Measurements from ENCODE around the gene CBX7.

CBX7 gene

GRCh38 chr22:39176714-39177455, 24.4 kb upstream of the CBX7 start:
- WGBS (ENCODE audit: extremely low coverage, insufficient coverage, low lambda C conversion rate): no CpG with 5 or more reads among the region's 14 CpGs
- no peaks in the 10 kb centered on the region for H3K27me3 ChIP-seq (ENCODE audit: insufficient read depth, low read length, poor library complexity)
- no peak overlapping the region for H3K4me2 ChIP-seq (ENCODE audit: low read length)
- H3K9ac ChIP-seq (ENCODE audit: low read length): peak overlapping the region; percentile 34
- DNase-seq: no peak
- H3K79me1 ChIP-seq (ENCODE audit: low read length): no peaks in the 10 kb centered on the region
- H2BK120ac ChIP-seq (ENCODE audit: low read depth, low read length): peak overlapping the region; percentile 10
- H4K5ac ChIP-seq (ENCODE audit: low read length): no peak overlapping the region
- H2AK5ac ChIP-seq (ENCODE audit: low read length): peak overlapping the region; percentile 66
- H2BK5ac ChIP-seq (ENCODE audit: low read length): peak overlapping the region; percentile 61
- no peak overlapping the region for H2BK15ac ChIP-seq (replicated peaks; ENCODE audit: low read depth)
- H3K36me3 ChIP-seq (ENCODE audit: control insufficient read depth, insufficient read depth, low read length): no peaks in the 10 kb centered on the region
- peak overlapping the region; percentile 75 for H3K23ac ChIP-seq (ENCODE audit: low read length)
- H3K4me1 ChIP-seq (ENCODE audit: control insufficient read depth, low read depth, low read length): peaks cover 17% of the 10 kb centered on the region
- H4K8ac ChIP-seq (ENCODE audit: low read depth, low read length): no peak overlapping the region
- peak overlapping the region; percentile 72 for H3K4ac ChIP-seq (ENCODE audit: low read depth, low read length)
- no peaks in the 10 kb centered on the region for H3K79me2 ChIP-seq (ENCODE audit: control insufficient read depth, insufficient read depth, low read length)
- H3K4me3 ChIP-seq (ENCODE audit: low read length): no peak overlapping the region
- peak overlapping the region; percentile 82 for H3K56ac ChIP-seq (ENCODE audit: low read length)
- H3K27ac ChIP-seq (ENCODE audit: low read depth, low read length): no peak overlapping the region
- peak overlapping the region; percentile 46 for H3K18ac ChIP-seq (ENCODE audit: low read length)

- Histone ChIP-seq H3K18ac (ENCODE audit: low read length) (peak overlapping the region; percentile 46), H4K5ac (ENCODE audit: low read length) (no peak overlapping the region), H3K36me3 (ENCODE audit: control insufficient read depth, insufficient read depth, low read length) (no peaks in the 10 kb centered on the region), H3K27me3 (ENCODE audit: insufficient read depth, low read length, poor library complexity) (no peaks in the 10 kb centered on the region), H3K4me1 (ENCODE audit: control insufficient read depth, low read depth, low read length) (peaks cover 17% of the 10 kb centered on the region), H3K9ac (ENCODE audit: low read length) (peak overlapping the region; percentile 34), H3K23ac (ENCODE audit: low read length) (no peak overlapping the region), H4K8ac (ENCODE audit: low read depth, low read length) (no peak overlapping the region), H3K79me2 (ENCODE audit: control insufficient read depth, insufficient read depth, low read length) (no peaks in the 10 kb centered on the region), H3K79me1 (ENCODE audit: low read length) (no peaks in the 10 kb centered on the region), H2BK5ac (ENCODE audit: low read length) (peak overlapping the region; percentile 93), H3K4me2 (ENCODE audit: low read length) (no peak overlapping the region), H3K4ac (ENCODE audit: low read depth, low read length) (peak overlapping the region; percentile 85), H2AK5ac (ENCODE audit: low read length) (peak overlapping the region; percentile 31), H2BK15ac (replicated peaks; ENCODE audit: low read depth) (no peak overlapping the region), H3K56ac (ENCODE audit: low read length) (peak overlapping the region; percentile 82), H3K4me3 (ENCODE audit: low read length) (no peak overlapping the region), H3K27ac (ENCODE audit: low read depth, low read length) (peak overlapping the region; percentile 15), H2BK120ac (ENCODE audit: low read depth, low read length) (peak overlapping the region; percentile 18)
- DNase-seq: peak; percentile 90
- WGBS (ENCODE audit: extremely low coverage, insufficient coverage, low lambda C conversion rate): no CpG with 5 or more reads among the region's 23 CpGs
Measured at GRCh38 chr22:39176143-39176713, 23.7 kb upstream of the CBX7 start.

DNA sequence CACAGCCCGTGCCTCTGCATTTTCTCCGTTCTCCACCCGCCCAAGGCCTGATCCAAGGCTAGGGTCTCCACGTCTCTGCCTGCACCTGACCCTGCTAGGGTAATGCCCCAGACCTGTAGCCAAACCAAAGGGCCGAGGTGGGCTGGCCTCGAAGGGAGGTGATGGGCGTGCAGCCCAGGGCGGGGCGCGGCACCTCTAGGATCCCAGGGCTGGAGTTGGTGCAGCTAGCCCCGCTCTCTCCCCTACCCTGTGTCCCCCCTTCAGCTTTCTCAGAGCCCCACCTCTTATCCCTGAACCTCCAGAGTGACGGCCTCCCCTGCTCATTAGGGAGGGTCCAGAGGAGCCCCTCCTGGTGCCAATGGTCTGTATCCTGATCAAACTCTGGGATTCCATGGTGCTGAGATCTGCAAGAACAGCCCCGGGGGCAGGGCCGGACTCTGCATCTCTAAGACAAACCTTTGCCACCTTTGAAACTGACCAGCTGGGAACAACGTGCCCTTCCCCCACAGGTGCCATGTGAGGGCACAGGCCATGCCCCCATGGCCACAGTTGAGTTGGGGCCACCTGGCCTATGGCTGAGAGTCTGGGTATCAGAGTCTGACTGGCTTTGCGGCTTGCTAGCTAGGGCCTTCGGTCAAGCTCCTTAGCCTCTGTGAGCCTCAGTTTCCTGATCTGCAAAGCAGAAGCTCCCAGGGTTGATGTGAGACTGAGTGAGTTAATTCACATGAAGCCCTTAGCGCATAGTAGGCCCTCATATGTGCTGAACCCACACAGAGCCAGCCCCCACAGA, 23.1 kb upstream of the CBX7 start:
- Histone ChIP-seq H3K27me3 (ENCODE audit: insufficient read depth, low read length, poor library complexity) (no peaks in the 10 kb centered on the region), H3K79me1 (ENCODE audit: low read length) (no peaks in the 10 kb centered on the region), H3K23ac (ENCODE audit: low read length) (peak overlapping the region; percentile 92), H3K36me3 (ENCODE audit: control insufficient read depth, insufficient read depth, low read length) (no peaks in the 10 kb centered on the region), H2BK120ac (ENCODE audit: low read depth, low read length) (peak overlapping the region; percentile 18), H3K27ac (ENCODE audit: low read depth, low read length) (peak overlapping the region; percentile 54), H4K8ac (ENCODE audit: low read depth, low read length) (no peak overlapping the region), H3K4me1 (ENCODE audit: control insufficient read depth, low read depth, low read length) (peaks cover 17% of the 10 kb centered on the region), H2BK5ac (ENCODE audit: low read length) (peak overlapping the region; percentile 93), H2AK5ac (ENCODE audit: low read length) (peak overlapping the region; percentile 99), H3K4me3 (ENCODE audit: low read length) (no peak overlapping the region), H3K9ac (ENCODE audit: low read length) (peak overlapping the region; percentile 16), H2BK15ac (replicated peaks; ENCODE audit: low read depth) (no peak overlapping the region), H4K5ac (ENCODE audit: low read length) (no peak overlapping the region), H3K18ac (ENCODE audit: low read length) (peak overlapping the region; percentile 54), H3K4me2 (ENCODE audit: low read length) (no peak overlapping the region), H3K56ac (ENCODE audit: low read length) (peak overlapping the region; percentile 82), H3K4ac (ENCODE audit: low read depth, low read length) (peak overlapping the region; percentile 85), H3K79me2 (ENCODE audit: control insufficient read depth, insufficient read depth, low read length) (no peaks in the 10 kb centered on the region)
- WGBS (ENCODE audit: extremely low coverage, insufficient coverage, low lambda C conversion rate): no CpG with 5 or more reads among the region's 18 CpGs
- peak; percentile 77 for DNase-seq

- DNase-seq: peak; percentile 100
- no peaks in the 10 kb centered on the region for H3K36me3 ChIP-seq (ENCODE audit: control insufficient read depth, insufficient read depth, low read length)
- WGBS (ENCODE audit: extremely low coverage, insufficient coverage, low lambda C conversion rate): no CpG with 5 or more reads among the region's 22 CpGs
- no peaks in the 10 kb centered on the region for H3K79me2 ChIP-seq (ENCODE audit: control insufficient read depth, insufficient read depth, low read length)
- no peak overlapping the region for H3K4me3 ChIP-seq (ENCODE audit: low read length)
- peak overlapping the region; percentile 93 for H2BK5ac ChIP-seq (ENCODE audit: low read length)
- H3K4me1 ChIP-seq (ENCODE audit: control insufficient read depth, low read depth, low read length): peaks cover 16% of the 10 kb centered on the region
- no peak overlapping the region for H3K23ac ChIP-seq (ENCODE audit: low read length)
- H3K9ac ChIP-seq (ENCODE audit: low read length): peak overlapping the region; percentile 56
- peak overlapping the region; percentile 71 for H3K18ac ChIP-seq (ENCODE audit: low read length)
- peak overlapping the region; percentile 65 for H3K27ac ChIP-seq (ENCODE audit: low read depth, low read length)
- H3K27me3 ChIP-seq (ENCODE audit: insufficient read depth, low read length, poor library complexity): no peaks in the 10 kb centered on the region
- H3K4ac ChIP-seq (ENCODE audit: low read depth, low read length): peak overlapping the region; percentile 58
- peak overlapping the region; percentile 61 for H2BK120ac ChIP-seq (ENCODE audit: low read depth, low read length)
- H3K4me2 ChIP-seq (ENCODE audit: low read length): no peak overlapping the region
- H4K8ac ChIP-seq (ENCODE audit: low read depth, low read length): no peak overlapping the region
- H4K5ac ChIP-seq (ENCODE audit: low read length): no peak overlapping the region
- H3K79me1 ChIP-seq (ENCODE audit: low read length): no peaks in the 10 kb centered on the region
- no peak overlapping the region for H2BK15ac ChIP-seq (replicated peaks; ENCODE audit: low read depth)
- H3K56ac ChIP-seq (ENCODE audit: low read length): peak overlapping the region; percentile 82
- H2AK5ac ChIP-seq (ENCODE audit: low read length): peak overlapping the region; percentile 99
Measured at GRCh38 chr22:39174498-39175352, 22.2 kb upstream of the CBX7 start.

DNA sequence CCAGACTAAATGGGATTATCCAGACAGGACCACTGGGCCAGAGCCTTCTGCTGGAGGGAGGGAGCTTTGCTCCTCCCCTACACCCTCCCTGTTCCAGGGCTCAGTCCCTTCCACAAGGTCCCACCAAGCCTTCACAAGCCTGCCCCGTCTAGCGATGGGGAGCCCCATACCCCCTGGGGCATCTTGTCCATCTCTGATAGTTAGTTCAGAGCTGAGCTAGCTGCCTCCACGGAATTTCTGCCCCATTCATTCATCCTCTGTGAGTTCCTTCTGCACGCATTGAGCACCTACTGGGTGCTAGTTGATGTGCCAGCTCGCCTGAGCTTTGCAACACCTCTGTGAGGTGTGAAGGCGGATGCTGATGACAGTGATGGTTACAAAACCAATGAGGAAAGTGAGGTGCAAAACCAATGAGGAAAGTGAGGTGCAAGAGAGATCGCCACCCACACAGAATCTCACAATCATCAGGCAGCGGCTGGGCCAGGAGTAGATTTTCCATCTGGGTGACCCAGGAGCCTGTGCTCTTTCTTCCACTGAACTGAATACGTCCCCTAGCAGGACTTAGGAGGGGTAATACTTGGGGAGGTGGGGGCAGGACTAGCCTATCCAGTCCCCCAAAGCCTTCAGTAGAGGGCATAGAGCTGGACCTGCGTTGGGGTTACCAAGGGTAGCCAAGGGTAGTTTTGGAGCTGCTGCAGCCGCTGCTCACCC, 21.5 kb upstream of the CBX7 start:
- H3K79me2 ChIP-seq (ENCODE audit: control insufficient read depth, insufficient read depth, low read length): no peaks in the 10 kb centered on the region
- DNase-seq: peak; percentile 52
- no peak overlapping the region for H3K4me2 ChIP-seq (ENCODE audit: low read length)
- H2BK5ac ChIP-seq (ENCODE audit: low read length): peak overlapping the region; percentile 82
- peaks cover 15% of the 10 kb centered on the region for H3K4me1 ChIP-seq (ENCODE audit: control insufficient read depth, low read depth, low read length)
- H3K56ac ChIP-seq (ENCODE audit: low read length): peak overlapping the region; percentile 82
- no peak overlapping the region for H2BK15ac ChIP-seq (replicated peaks; ENCODE audit: low read depth)
- peak overlapping the region; percentile 71 for H3K18ac ChIP-seq (ENCODE audit: low read length)
- no peaks in the 10 kb centered on the region for H3K36me3 ChIP-seq (ENCODE audit: control insufficient read depth, insufficient read depth, low read length)
- no peak overlapping the region for H3K23ac ChIP-seq (ENCODE audit: low read length)
- H3K79me1 ChIP-seq (ENCODE audit: low read length): no peaks in the 10 kb centered on the region
- no CpG with 5 or more reads among the region's 11 CpGs for WGBS (ENCODE audit: extremely low coverage, insufficient coverage, low lambda C conversion rate)
- peak overlapping the region; percentile 40 for H3K4ac ChIP-seq (ENCODE audit: low read depth, low read length)
- H4K5ac ChIP-seq (ENCODE audit: low read length): no peak overlapping the region
- H3K27me3 ChIP-seq (ENCODE audit: insufficient read depth, low read length, poor library complexity): no peaks in the 10 kb centered on the region
- peak overlapping the region; percentile 61 for H2BK120ac ChIP-seq (ENCODE audit: low read depth, low read length)
- H3K4me3 ChIP-seq (ENCODE audit: low read length): no peak overlapping the region
- H4K8ac ChIP-seq (ENCODE audit: low read depth, low read length): no peak overlapping the region
- H3K9ac ChIP-seq (ENCODE audit: low read length): peak overlapping the region; percentile 56
- H2AK5ac ChIP-seq (ENCODE audit: low read length): peak overlapping the region; percentile 40
- peak overlapping the region; percentile 65 for H3K27ac ChIP-seq (ENCODE audit: low read depth, low read length)

All from mesendoderm (in vitro differentiated cells).